ENCODE measurements around the gene SLC38A10. TPM values are rescaled to one million over a fixed set of nuclear protein-coding genes. Genes with fewer than 3 reads are reported as not detected.

SLC38A10 gene
- total RNA-seq, 2 experiments from 2014 or later: 35.7 to 38.7 TPM

DNA sequence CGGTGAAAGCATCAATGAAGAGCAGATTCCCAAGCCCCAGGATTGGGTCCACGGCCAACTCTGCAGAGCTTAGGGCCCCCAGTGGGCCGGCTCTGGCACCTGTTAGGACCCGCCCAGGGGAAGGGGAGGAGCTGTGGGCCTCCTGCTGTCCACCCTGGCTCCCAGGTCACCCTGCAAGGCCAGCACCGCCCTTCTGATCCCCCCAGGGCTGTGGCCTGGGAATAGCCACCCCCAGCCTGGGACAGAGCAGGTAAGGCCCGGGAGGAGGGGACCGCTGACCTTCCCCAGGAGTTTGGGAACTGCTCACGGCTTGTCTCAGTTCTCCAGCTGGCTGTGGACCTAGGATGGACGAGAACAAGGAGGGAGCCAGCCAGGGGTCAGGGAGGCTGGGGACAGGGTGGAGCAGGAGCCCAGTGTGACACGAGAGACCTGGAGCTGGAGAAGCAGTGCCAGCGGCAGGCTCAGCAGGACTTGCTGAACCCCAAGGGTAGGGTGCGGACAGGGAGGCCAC, 39.3 kb upstream of the SLC38A10 start:
- no peak for DNase-seq
- Mint-ChIP-seq H3K27me3 (peaks cover 29% of the 10 kb centered on the region), H3K4me3 (no peak overlapping the region), H3K27ac (no peak overlapping the region), H3K4me1 (no peaks in the 10 kb centered on the region), H3K36me3 (no peaks in the 10 kb centered on the region), H3K9me3 (no peaks in the 10 kb centered on the region)

DNA sequence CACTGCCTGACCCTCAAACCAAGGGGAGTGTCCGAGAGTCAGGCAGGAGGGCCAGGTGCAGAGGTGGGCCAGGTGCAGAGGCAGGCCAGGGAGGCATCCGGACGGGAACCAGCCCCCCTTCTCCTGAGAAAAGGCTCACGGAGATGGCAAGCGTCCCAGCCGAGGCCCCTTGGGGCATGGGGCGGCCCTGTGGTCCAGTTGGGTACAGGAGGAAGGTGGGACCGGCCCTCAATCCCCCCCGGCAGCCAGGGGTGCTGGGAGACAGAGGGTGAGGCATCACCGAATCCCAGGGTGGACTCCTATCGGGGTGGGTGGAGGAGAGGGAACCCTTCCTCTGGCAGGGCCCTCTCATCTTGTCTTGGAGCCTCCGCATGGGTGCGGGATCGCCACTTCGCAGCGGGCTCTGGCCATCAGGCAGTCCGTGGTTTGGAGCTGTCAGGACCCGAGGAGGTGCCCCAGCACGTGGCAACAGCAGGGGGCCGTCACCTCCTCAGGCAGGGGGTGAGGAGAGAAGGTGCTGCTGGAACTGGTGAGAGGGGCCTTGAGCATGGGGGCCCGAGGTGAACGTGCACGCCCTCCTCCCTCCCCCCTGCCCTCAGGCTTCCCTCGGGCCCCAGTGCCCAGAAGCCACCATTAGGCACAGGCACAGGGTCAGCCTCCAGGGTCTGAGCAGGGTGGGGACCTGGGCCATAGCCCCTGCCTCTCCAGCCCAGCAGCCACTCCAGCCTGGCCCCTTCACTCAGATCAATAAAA, 38.7 kb upstream of the SLC38A10 start:
- no peaks in the 10 kb centered on the region for H3K4me1 Mint-ChIP-seq
- no peak overlapping the region for H3K27ac Mint-ChIP-seq
- no peak overlapping the region for H3K4me3 Mint-ChIP-seq
- peaks cover 22% of the 10 kb centered on the region for H3K27me3 Mint-ChIP-seq
- no peaks in the 10 kb centered on the region for H3K36me3 Mint-ChIP-seq
- DNase-seq: no peak
- no peaks in the 10 kb centered on the region for H3K9me3 Mint-ChIP-seq

DNA sequence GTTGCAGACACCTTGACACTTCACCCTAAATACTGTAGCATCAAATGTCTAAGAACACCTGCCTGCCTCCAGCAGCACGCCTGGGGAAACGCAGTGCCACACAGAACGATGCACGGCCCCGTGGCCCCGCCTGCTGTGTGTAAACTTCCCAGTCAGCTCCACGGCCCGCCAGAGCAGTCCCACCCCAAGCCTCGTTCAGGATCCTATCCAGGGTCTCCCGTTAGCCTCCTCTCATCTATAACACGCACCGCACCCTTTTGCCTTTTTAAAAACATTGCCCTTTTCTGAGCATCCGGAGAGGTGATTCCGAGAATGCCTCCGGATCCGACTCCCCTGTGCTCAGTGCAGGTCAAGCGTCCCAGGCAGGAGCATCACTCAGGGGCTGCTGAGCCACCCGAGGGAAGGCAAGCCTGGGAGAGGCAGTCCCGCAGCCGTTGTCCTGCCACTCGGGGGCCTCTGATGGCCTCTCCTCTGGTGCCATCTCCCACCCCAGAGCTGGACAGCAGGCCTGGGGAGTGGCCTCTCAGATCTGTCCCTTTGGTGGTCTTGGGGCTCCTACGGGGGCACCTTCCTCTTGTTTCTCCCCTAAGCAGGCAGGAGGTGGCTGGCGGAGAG, 37.9 kb upstream of the SLC38A10 start:
- no peak for DNase-seq
- H3K4me3 Mint-ChIP-seq: no peak overlapping the region
- no peaks in the 10 kb centered on the region for H3K9me3 Mint-ChIP-seq
- no peaks in the 10 kb centered on the region for H3K36me3 Mint-ChIP-seq
- no peak overlapping the region for H3K27ac Mint-ChIP-seq
- H3K27me3 Mint-ChIP-seq: peaks cover 15% of the 10 kb centered on the region
- H3K4me1 Mint-ChIP-seq: no peaks in the 10 kb centered on the region

DNA sequence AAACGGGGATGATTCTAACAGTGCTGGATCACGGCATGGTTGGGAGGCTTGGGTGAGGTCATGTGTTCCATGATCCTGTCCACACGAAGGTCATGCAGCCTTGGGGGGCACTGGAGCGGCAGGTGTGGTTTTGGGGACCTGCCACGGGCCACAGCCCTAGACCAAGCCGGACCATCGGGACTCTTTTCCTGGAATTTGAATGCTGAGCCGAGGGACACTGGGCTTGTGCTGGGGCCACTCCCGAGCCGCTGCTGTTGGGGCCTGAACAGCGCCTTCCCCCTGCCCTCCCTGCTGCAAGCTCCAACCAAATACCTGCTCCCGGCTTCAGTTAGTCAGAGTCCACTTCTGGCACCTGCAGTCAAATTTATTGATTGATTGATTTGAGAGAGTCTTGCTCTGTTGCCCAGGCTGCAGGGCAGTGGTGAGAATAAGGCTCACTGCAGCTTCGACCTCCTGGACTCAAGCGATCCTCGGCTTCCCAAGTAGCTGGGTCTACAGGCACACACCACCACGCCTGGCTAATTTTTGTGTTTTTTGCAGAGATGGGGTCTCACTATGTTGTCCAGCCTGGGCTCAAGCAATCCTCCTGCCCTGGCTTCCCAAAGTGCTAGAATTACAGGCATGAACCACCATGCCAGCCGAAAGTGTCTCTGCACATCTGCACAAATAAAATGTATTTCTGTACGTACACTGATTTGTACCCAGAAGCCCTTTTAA, 37.2 kb upstream of the SLC38A10 start:
- H3K4me1 Mint-ChIP-seq: no peaks in the 10 kb centered on the region
- no peak overlapping the region for H3K4me3 Mint-ChIP-seq
- DNase-seq: no peak
- no peak overlapping the region for H3K27ac Mint-ChIP-seq
- H3K36me3 Mint-ChIP-seq: no peaks in the 10 kb centered on the region
- H3K27me3 Mint-ChIP-seq: peaks cover 14% of the 10 kb centered on the region
- no peaks in the 10 kb centered on the region for H3K9me3 Mint-ChIP-seq

DNA sequence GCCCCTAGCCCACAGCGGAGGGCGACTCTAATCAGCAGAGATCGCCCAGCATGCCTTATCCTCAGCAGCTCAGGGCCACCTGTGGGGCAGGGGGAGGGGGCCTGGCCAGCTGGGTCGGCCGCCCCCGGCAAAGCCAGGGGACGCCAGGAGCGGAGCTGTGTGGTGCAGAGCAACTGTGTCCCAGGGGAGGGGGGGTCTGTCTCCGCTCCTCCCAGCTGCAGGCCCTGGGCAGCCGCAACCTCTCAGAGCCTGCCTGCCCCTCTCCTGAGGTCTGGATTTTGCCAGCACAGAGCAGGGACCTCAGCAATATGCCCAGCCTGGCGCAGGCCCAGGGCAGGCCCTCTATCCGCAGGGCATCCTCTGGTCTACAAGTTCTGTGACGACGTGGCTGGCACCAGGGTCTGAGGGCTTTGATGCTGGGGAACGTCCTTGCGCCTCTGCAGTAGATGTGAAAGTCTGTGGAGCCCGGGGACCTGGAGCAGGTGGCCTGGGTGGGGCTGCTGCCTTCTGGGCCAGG, 36.5 kb upstream of the SLC38A10 start:
- H3K9me3 Mint-ChIP-seq: no peaks in the 10 kb centered on the region
- peaks cover 14% of the 10 kb centered on the region for H3K27me3 Mint-ChIP-seq
- H3K27ac Mint-ChIP-seq: no peak overlapping the region
- no peaks in the 10 kb centered on the region for H3K36me3 Mint-ChIP-seq
- H3K4me1 Mint-ChIP-seq: no peaks in the 10 kb centered on the region
- DNase-seq: no peak
- H3K4me3 Mint-ChIP-seq: no peak overlapping the region

DNA sequence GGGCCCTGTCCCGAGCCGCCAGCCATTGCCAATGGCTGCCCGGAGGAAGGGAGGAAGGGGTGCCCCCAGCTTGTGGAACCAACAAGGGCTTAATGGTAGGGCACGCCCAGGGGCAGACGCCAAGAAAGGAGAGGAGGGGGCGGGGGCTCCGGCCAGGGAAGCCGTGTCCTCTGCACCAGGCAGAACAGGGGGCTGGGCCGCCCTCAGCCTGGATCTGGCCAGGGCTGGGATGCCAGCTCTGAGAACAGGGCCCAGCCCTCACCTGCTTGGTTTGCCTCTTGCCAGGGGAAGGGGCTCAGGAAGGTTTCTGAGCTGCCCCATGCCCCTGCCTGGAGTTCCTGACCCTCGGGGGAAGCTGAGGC, 35.8 kb upstream of the SLC38A10 start:
- Mint-ChIP-seq H3K27ac (no peak overlapping the region), H3K36me3 (no peaks in the 10 kb centered on the region), H3K4me1 (no peaks in the 10 kb centered on the region), H3K4me3 (no peak overlapping the region), H3K27me3 (peaks cover 11% of the 10 kb centered on the region), H3K9me3 (no peaks in the 10 kb centered on the region)
- DNase-seq: no peak

DNA sequence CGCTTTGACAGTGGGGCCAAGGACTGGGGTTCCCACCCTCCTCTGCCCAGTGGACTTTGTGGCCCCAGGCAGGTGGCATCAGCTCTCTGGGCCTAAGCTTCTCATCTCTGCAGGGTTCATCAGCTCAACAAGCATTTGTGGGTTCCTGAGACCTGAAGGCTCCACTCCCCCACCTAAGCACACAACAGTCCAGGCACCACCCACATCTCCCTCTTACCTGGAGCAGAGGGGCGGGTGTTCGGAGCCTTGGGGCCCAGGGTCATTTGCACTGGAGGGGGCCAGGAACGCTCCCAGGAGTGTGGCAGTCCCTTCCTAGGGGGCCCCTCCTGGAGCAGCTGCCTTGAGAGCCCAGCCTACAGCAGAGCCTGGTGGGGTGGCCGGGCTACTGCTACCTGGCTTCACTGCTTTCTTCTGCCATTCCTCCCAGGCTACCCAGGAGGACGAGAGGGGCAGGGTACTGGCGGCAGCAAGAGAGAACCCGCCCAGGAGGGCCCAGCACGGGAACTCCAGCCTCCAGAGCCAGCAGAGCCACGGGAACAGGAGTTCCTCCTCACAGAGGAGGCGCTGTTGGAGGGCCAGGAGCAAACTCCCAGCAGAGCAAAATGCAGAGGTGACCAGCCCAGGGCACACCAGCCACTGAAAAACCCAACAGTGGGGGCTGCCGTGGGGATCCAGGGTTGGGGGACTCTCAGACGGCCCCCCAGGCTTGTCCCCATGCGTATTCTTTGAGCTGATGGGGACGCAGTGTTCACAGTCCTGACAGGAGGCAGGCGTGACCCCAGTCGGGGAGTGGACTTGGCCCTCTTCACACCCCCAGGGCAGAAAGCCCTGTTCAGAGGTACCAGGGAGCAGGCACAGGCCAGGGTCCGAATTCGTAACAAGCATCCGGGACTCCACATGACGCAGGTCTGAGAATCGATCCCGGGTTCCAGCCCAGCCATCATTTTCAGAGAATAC, 35.1 kb upstream of the SLC38A10 start:
- DNase-seq: no peak
- Mint-ChIP-seq H3K27ac (no peak overlapping the region), H3K27me3 (peaks cover 11% of the 10 kb centered on the region), H3K4me3 (no peak overlapping the region), H3K36me3 (no peaks in the 10 kb centered on the region), H3K4me1 (no peaks in the 10 kb centered on the region), H3K9me3 (no peaks in the 10 kb centered on the region)

DNA sequence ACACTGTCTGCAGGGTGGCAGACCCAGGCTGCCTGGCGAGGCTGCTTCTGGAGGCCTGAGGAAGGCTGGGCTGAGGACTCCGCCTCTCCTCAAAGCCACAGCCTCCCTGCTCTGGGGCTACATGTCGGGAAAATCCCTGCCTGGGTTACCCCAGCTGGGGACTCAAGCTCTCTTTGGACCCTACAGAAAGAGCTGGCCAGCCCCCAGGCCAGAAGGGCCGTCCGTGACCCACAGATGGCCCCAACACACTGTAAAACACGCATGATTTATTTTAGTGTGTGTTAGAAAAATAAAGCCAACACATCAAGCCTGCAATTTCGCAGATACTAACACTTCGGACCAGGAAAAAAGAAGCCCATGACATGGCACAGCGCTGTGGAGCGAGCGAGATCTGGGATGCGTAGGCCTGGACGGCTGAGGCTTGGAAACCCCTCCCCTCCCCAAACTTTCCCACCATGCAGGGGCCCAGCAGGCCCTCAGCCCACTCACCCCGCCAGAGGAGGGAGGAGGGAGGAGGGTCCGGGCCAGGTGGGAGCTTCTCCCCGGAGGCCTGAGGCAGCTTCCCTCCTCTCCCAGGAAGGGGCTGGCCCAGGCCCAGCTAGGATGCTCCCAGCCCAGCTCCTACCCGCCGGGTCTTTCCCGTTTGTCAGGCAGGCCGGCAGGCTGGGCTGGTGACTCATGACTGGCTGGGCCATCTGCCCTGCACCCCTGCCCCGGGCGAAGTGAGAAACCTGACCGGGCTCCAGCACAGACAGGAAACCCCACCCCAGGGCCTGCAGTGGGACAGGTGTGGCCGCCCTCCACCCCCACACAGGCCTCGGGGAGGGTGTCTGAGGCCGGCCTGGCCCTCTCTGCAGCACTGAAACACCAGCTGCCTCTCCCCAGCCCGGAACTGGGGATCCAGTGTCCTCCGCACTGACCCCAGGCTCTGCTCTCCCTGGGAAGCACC, 34.1 kb upstream of the SLC38A10 start:
- Mint-ChIP-seq H3K4me3 (no peak overlapping the region), H3K9me3 (no peaks in the 10 kb centered on the region), H3K36me3 (no peaks in the 10 kb centered on the region), H3K4me1 (no peaks in the 10 kb centered on the region), H3K27me3 (peaks cover 11% of the 10 kb centered on the region), H3K27ac (no peak overlapping the region)
- DNase-seq: no peak

DNA sequence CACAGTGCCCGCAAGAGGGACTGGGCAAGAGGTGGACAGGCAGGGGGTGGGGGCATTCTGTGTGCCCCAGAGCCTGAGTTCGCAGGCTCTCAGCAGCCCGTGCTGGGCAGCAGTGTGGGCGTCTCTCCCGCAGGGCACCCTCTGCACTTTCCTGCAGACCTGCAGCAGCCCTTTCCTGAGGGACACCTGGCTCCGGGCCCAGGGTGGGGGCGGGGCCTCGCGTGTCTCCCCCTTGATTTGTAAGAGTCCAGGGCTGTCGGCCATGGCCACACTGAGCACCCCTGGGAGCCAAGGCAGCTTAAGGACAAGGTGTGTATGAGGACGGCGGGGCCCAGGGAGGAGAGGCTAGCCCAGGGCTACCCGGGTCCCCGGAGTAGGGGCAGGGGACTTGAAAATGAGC, 33.4 kb upstream of the SLC38A10 start:
- Mint-ChIP-seq H3K27me3 (peaks cover 11% of the 10 kb centered on the region), H3K36me3 (no peaks in the 10 kb centered on the region), H3K4me1 (no peaks in the 10 kb centered on the region), H3K9me3 (no peaks in the 10 kb centered on the region), H3K4me3 (no peak overlapping the region), H3K27ac (no peak overlapping the region)
- DNase-seq: no peak

DNA sequence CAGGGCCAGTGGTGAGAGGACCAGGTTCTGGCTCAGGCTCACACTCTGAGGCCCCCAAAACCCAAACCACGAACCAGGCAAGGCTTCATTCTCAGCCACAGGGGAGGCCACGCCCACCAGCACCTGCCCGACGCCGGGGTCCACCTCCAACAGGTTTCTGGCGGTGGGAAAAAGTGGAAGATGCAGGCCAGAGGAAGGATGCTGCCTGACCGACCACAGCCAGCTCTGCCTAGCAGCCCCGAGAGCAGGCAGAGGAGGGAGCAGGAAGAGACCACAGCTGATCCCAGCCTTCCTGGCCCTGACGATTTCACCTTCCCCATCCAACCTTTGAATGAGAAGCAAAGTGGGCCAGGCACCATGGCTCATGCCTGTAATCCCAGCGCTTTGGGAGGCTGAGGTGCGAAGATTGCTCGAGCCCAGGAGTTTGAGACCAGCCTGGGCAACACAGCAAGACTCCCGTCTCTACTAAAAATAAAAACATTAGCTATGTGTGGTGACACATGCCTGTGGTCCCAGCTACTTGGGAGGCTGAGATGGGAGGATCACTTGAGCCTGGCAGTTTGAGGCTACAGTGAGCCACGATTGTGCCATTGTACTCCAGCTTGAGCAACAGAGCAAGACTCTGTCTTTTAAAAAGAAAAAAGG, 30.7 kb upstream of the SLC38A10 start:
- Mint-ChIP-seq H3K27me3 (peaks cover 7% of the 10 kb centered on the region), H3K36me3 (no peaks in the 10 kb centered on the region), H3K4me3 (no peak overlapping the region), H3K4me1 (no peaks in the 10 kb centered on the region), H3K27ac (no peak overlapping the region), H3K9me3 (no peaks in the 10 kb centered on the region)
- DNase-seq: no peak

DNA sequence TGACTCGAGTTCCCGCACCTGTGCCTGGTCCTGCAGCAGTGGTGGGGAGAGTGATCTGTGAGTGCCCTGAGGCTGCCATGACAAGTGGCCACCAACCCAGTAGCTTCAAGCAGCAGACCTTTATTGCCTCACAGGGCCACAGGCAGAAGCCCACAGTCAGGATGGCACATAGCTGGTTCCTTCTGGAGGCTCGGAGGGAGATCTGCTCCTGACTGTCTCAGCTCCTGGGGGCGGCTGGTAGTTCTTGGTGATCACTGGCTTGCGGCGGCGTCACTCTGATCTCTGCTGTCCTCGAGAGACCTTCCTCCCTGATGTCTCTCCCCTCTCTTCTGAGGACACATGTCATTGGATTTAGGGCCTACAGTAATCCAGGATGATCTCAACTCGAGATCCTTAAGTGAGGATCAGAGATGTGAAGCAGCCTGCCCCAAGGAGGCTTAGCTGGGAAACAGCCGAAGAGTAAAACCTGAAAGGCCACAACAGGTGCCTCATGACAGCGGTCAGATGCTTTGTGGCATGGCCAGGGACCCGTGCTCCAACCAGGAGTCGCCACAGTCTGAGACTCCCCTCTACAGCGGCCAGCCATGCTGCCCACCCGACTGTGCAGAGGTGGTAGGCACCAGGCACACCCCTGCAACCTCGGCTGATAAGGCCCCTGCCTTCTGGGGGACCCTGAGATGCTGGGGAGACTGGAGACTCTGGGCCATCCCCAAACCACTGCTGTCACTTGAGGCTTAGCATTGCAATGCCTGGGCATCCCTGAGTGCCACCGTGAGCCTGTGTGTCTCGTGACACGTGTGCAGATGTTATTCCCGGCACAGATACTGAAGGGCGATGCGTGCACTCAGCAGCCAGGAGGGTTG, 30.0 kb upstream of the SLC38A10 start:
- H3K4me3 Mint-ChIP-seq: no peak overlapping the region
- H3K27me3 Mint-ChIP-seq: peaks cover 7% of the 10 kb centered on the region

DNA sequence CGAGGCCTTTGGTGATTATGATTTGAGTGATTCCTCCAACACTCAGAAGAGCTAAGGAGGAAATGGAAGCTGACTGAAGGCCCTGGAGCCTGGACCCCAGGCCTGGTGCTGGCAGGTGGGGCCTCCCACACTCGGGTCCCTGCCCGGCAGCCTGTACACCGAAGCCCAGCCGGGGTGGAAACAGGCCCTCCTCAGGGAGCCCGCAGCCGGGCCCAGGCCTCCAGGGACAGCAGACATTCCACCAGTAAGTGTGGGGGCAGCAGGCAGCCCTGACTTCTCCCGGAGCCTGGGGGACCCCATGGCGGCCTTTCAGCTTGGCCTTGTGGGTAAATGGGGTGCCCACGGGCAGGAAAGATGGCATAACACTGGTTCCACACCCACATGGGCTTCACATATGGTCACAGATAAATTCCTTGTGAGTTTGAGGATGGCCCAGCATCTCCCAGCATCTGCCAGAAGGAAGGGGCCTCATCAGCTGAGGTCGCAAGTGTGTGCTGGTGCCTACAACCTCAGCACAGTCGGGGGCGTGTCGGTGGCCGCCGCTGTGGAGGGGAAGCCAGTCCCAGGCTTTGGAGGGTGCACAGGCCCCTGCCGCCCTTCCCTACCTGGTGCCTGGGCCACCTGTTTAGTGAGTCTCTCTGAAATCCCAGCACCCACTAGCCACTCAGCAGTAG, 29.2 kb upstream of the SLC38A10 start:
- Mint-ChIP-seq H3K4me3 (no peak overlapping the region), H3K4me1 (no peaks in the 10 kb centered on the region), H3K27me3 (peaks cover 7% of the 10 kb centered on the region), H3K27ac (no peak overlapping the region), H3K36me3 (no peaks in the 10 kb centered on the region), H3K9me3 (no peaks in the 10 kb centered on the region)
- DNase-seq: no peak

More for the DNA sequence above, 30.0 kb upstream of the SLC38A10 start:
- no peaks in the 10 kb centered on the region for H3K36me3 Mint-ChIP-seq
- no peaks in the 10 kb centered on the region for H3K4me1 Mint-ChIP-seq
- H3K27ac Mint-ChIP-seq: no peak overlapping the region
- no peak for DNase-seq
- H3K9me3 Mint-ChIP-seq: no peaks in the 10 kb centered on the region
